GM12878 (cell line): Measurements from ENCODE around the gene P4HTM. TPM values are rescaled to one million over a fixed set of nuclear protein-coding genes. Genes with fewer than 3 reads are reported as not detected.

Experiments used
- BCL11A ChIP-seq: IDR thresholded peaks from 2 replicates; pipeline ENCODE4 v1.6.1; 2011; ENCODE audit warnings: low read depth, low read length
- CREB1 ChIP-seq: IDR thresholded peaks from 2 replicates; pipeline ENCODE4 v1.6.1; 2012; ENCODE audit warnings: low read depth, mild to moderate bottlenecking, inconsistent platforms
- FOXK2 ChIP-seq: fragments of 450-650 bp; IDR thresholded peaks from 2 replicates; pipeline ENCODE4 v1.6.1; 2017; ENCODE audit warnings: mild to moderate bottlenecking, moderate library complexity
- IKZF1 ChIP-seq: fragments of 450-650 bp; conservative IDR thresholded peaks from 2 replicates; pipeline ENCODE4 v1.6.1; 2017; ENCODE audit warnings: antibody characterized with exemption, mild to moderate bottlenecking
- SREBF1 ChIP-seq: IDR thresholded peaks from 2 replicates; pipeline ENCODE4 v1.6.1; 2012; ENCODE audit warnings: mild to moderate bottlenecking, low read length
- TCF3 ChIP-seq: IDR thresholded peaks from 2 replicates; pipeline ENCODE4 v1.6.1; 2012; ENCODE audit warnings: low read depth, mild to moderate bottlenecking, low read length, borderline replicate concordance; ENCODE audit not compliant: insufficient read depth
- polyA plus RNA-seq, 11 experiments: library from polyadenylated mRNA; depleted of rRNA in 4 of 11; unstranded in 6 of 11; stranded (reverse) in 5 of 11; fragments of >200 nt; fragmentation: Nextera tagmentation in 4 of 11; fragmentation: Illumina TruSeq in 1 of 11; extraction: Ambion mirVana in 4 of 11; extraction: Trizol in 1 of 11; gene quantifications; 1 replicate in 1 of 11; 2 replicates in 10 of 11; pipeline versions ENCODE4 v1.2.1 to v1.2.3, GENCODE V29; 2011 to 2016; ENCODE audit warnings: inconsistent platforms in 2 of 11, missing spikeins in 2 of 11, low read depth in 1 of 11
- total RNA-seq, 4 experiments: library from RNA; depleted of rRNA in 3 of 4; stranded (reverse); fragments of >200 nt in 3 of 4; fragmentation: Illumina TruSeq in 1 of 4; extraction: Trizol in 1 of 4; gene quantifications; 2 replicates each; pipeline versions ENCODE4 v1.2.1 to v1.2.3, GENCODE V29; 2013 to 2021
- TF ChIP-seq, protein P1 (sequence below): fragments of 450-650 bp; IDR thresholded peaks from 2 replicates; pipeline ENCODE4 v1.6.1; 2017; ENCODE audit warnings: mild to moderate bottlenecking, moderate library complexity
- TF ChIP-seq, protein P2 (sequence below): fragments of 450-650 bp; formaldehyde crosslinking; IDR thresholded peaks from 2 replicates; pipeline ENCODE4 v1.5.0; 2022; ENCODE audit warnings: mild to moderate bottlenecking, missing genetic modification characterization
- TF ChIP-seq, protein P3 (sequence below): fragments of 450-650 bp; IDR thresholded peaks from 2 replicates; pipeline ENCODE4 v1.6.1; 2017; ENCODE audit warnings: antibody characterized with exemption, mild to moderate bottlenecking, moderate library complexity

Gene P4HTM
- total and polyA plus RNA-seq, 10 of the 15 experiments (the other 5 are each of a cell fraction or from before 2014, with no cell fraction given) = 0.76 to 28.8 (median 22.9) TPM

DNA sequence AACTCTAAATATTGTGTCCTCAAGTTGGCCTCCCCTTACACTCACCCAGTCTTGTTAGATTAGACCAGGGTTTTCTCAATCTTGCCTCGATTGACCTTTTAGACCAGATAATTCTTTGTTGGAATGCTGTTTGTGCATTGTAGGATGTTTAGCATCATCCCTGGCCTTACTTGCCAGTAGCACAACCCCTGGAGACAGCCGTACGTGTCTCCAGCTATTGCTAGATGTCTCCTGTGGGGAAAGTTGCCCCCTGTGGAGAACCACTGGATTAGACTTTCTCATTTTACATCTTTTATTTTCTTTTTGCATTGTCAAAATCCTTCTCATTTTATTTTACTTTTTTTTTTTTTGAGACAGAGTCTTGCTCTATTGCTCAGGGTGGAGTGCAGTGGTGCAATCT, 19.4 kb downstream of the P4HTM start (continued):
- TF ChIP-seq, protein P1, sequence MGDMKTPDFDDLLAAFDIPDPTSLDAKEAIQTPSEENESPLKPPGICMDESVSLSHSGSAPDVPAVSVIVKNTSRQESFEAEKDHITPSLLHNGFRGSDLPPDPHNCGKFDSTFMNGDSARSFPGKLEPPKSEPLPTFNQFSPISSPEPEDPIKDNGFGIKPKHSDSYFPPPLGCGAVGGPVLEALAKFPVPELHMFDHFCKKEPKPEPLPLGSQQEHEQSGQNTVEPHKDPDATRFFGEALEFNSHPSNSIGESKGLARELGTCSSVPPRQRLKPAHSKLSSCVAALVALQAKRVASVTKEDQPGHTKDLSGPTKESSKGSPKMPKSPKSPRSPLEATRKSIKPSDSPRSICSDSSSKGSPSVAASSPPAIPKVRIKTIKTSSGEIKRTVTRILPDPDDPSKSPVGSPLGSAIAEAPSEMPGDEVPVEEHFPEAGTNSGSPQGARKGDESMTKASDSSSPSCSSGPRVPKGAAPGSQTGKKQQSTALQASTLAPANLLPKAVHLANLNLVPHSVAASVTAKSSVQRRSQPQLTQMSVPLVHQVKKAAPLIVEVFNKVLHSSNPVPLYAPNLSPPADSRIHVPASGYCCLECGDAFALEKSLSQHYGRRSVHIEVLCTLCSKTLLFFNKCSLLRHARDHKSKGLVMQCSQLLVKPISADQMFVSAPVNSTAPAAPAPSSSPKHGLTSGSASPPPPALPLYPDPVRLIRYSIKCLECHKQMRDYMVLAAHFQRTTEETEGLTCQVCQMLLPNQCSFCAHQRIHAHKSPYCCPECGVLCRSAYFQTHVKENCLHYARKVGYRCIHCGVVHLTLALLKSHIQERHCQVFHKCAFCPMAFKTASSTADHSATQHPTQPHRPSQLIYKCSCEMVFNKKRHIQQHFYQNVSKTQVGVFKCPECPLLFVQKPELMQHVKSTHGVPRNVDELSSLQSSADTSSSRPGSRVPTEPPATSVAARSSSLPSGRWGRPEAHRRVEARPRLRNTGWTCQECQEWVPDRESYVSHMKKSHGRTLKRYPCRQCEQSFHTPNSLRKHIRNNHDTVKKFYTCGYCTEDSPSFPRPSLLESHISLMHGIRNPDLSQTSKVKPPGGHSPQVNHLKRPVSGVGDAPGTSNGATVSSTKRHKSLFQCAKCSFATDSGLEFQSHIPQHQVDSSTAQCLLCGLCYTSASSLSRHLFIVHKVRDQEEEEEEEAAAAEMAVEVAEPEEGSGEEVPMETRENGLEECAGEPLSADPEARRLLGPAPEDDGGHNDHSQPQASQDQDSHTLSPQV = no peak
- no peak for TF ChIP-seq BCL11A
- no peak for TF ChIP-seq SREBF1
- no peak for TF ChIP-seq FOXK2
- TF ChIP-seq, protein P2, sequence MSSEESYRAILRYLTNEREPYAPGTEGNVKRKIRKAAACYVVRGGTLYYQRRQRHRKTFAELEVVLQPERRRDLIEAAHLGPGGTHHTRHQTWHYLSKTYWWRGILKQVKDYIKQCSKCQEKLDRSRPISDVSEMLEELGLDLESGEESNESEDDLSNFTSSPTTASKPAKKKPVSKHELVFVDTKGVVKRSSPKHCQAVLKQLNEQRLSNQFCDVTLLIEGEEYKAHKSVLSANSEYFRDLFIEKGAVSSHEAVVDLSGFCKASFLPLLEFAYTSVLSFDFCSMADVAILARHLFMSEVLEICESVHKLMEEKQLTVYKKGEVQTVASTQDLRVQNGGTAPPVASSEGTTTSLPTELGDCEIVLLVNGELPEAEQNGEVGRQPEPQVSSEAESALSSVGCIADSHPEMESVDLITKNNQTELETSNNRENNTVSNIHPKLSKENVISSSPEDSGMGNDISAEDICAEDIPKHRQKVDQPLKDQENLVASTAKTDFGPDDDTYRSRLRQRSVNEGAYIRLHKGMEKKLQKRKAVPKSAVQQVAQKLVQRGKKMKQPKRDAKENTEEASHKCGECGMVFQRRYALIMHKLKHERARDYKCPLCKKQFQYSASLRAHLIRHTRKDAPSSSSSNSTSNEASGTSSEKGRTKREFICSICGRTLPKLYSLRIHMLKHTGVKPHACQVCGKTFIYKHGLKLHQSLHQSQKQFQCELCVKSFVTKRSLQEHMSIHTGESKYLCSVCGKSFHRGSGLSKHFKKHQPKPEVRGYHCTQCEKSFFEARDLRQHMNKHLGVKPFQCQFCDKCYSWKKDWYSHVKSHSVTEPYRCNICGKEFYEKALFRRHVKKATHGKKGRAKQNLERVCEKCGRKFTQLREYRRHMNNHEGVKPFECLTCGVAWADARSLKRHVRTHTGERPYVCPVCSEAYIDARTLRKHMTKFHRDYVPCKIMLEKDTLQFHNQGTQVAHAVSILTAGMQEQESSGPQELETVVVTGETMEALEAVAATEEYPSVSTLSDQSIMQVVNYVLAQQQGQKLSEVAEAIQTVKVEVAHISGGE = no peak
- TF ChIP-seq, protein P3, sequence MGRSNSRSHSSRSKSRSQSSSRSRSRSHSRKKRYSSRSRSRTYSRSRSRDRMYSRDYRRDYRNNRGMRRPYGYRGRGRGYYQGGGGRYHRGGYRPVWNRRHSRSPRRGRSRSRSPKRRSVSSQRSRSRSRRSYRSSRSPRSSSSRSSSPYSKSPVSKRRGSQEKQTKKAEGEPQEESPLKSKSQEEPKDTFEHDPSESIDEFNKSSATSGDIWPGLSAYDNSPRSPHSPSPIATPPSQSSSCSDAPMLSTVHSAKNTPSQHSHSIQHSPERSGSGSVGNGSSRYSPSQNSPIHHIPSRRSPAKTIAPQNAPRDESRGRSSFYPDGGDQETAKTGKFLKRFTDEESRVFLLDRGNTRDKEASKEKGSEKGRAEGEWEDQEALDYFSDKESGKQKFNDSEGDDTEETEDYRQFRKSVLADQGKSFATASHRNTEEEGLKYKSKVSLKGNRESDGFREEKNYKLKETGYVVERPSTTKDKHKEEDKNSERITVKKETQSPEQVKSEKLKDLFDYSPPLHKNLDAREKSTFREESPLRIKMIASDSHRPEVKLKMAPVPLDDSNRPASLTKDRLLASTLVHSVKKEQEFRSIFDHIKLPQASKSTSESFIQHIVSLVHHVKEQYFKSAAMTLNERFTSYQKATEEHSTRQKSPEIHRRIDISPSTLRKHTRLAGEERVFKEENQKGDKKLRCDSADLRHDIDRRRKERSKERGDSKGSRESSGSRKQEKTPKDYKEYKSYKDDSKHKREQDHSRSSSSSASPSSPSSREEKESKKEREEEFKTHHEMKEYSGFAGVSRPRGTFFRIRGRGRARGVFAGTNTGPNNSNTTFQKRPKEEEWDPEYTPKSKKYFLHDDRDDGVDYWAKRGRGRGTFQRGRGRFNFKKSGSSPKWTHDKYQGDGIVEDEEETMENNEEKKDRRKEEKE = no peak
- TF ChIP-seq CREB1 = no peak
- no peak for TF ChIP-seq TCF3
- TF ChIP-seq IKZF1 = no peak
